OCI-LY3 (cell line): ENCODE data around the gene GAS2L1.

ENCODE experiments used
- H2AFZ ChIP-seq: fragments of 200-600, 300-600 bp; shearing (Covaris generic); 2 replicates; pipeline ENCODE4 v1.6.0; 2014; ENCODE audit warnings: antibody characterized with exemption, low read depth, low read length
- H3K27ac ChIP-seq: fragments of 200-600, 300-600 bp; sonication (generic); 2 replicates; pipeline ENCODE4 v1.5.1; 2014; ENCODE audit warnings: mild to moderate bottlenecking, low read length, moderate library complexity, mixed read lengths
- H3K27me3 ChIP-seq: fragments of 200-600, 300-600 bp; sonication (generic); 2 replicates; pipeline ENCODE4 v1.6.1; 2014; ENCODE audit warnings: low read depth, low read length, mixed read lengths
- H3K36me3 ChIP-seq: fragments of 200-600, 300-600 bp; sonication (generic); replicated peaks from 2 replicates; pipeline ENCODE3; 2014; ENCODE audit warnings: low read depth, low read length, mixed read lengths
- H3K4me1 ChIP-seq: fragments of 300-600, 200-600 bp; sonication (generic); 2 replicates; pipeline ENCODE4 v1.6.1; 2014; ENCODE audit warnings: low read length, mixed read lengths
- H3K4me2 ChIP-seq: fragments of 200-600, 300-600 bp; sonication (generic); 2 replicates; pipeline ENCODE4 v1.6.1; 2014; ENCODE audit warnings: low read length, mixed read lengths
- H3K4me3 ChIP-seq: fragments of 300-600, 200-600 bp; sonication (generic); 2 replicates; pipeline ENCODE4 v1.5.1; 2014; ENCODE audit warnings: antibody characterized with exemption, mild to moderate bottlenecking, low read length, moderate library complexity
- H3K79me2 ChIP-seq: fragments of 300-600, 200-600 bp; shearing (Covaris generic); 2 replicates; pipeline ENCODE4 v1.6.1; 2014; ENCODE audit warnings: mild to moderate bottlenecking, low read length, mixed read lengths
- H3K9ac ChIP-seq: fragments of 300-600, 200-600 bp; shearing (Covaris generic); 2 replicates; pipeline ENCODE4 v1.6.0; 2014; ENCODE audit warnings: mild to moderate bottlenecking, low read length, moderate library complexity
- H3K9me3 ChIP-seq: fragments of 200-600, 300-600 bp; shearing (Covaris generic); 2 replicates; pipeline ENCODE4 v1.6.1; 2014; ENCODE audit warnings: low read length, mixed read lengths; ENCODE audit not compliant: insufficient read depth
- H4K20me1 ChIP-seq: fragments of 200-600, 300-600 bp; sonication (generic); 2 replicates; pipeline ENCODE4 v1.6.1; 2016; ENCODE audit warnings: low read length, mixed read lengths; ENCODE audit not compliant: insufficient read depth
- EZH2phosphoT487 ChIP-seq: fragments of 200-600 bp; shearing (Covaris generic); IDR thresholded peaks from 2 replicates; pipeline ENCODE4 v1.6.1; 2018; ENCODE audit warnings: antibody characterized with exemption, mixed run types, low read depth
- TF ChIP-seq, protein P1 (sequence below): fragments of 200-600, 300-600 bp; sonication (generic); IDR thresholded peaks from 2 replicates; pipeline ENCODE4 v1.5.1; 2014; ENCODE audit warnings: antibody characterized with exemption, low read length, low read depth

Gene GAS2L1

GRCh38 chr22:29332886-29333496, 26.5 kb downstream of the GAS2L1 start:
- H3K9ac ChIP-seq, result no peak overlapping the region
- no peak overlapping the region for H3K4me2 ChIP-seq
- peaks cover 64% of the 10 kb centered on the region for H3K36me3 ChIP-seq

GRCh38 chr22:29334148-29334547, 27.7 kb downstream of the GAS2L1 start:
- TF ChIP-seq, protein P1, sequence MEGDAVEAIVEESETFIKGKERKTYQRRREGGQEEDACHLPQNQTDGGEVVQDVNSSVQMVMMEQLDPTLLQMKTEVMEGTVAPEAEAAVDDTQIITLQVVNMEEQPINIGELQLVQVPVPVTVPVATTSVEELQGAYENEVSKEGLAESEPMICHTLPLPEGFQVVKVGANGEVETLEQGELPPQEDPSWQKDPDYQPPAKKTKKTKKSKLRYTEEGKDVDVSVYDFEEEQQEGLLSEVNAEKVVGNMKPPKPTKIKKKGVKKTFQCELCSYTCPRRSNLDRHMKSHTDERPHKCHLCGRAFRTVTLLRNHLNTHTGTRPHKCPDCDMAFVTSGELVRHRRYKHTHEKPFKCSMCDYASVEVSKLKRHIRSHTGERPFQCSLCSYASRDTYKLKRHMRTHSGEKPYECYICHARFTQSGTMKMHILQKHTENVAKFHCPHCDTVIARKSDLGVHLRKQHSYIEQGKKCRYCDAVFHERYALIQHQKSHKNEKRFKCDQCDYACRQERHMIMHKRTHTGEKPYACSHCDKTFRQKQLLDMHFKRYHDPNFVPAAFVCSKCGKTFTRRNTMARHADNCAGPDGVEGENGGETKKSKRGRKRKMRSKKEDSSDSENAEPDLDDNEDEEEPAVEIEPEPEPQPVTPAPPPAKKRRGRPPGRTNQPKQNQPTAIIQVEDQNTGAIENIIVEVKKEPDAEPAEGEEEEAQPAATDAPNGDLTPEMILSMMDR, result no peak
- TF ChIP-seq EZH2phosphoT487, result no peak
- Histone ChIP-seq H3K27me3 (no peaks in the 10 kb centered on the region), H3K4me3 (no peak overlapping the region), H3K36me3 (peaks cover 65% of the 10 kb centered on the region), H2AFZ (no peak overlapping the region), H4K20me1 (no peaks in the 10 kb centered on the region), H3K27ac (no peak overlapping the region), H3K79me2 (no peaks in the 10 kb centered on the region), H3K9ac (no peak overlapping the region), H3K4me2 (no peak overlapping the region), H3K4me1 (no peaks in the 10 kb centered on the region), H3K9me3 (no peaks in the 10 kb centered on the region)

More at GRCh38 chr22:29332886-29333496, 26.5 kb downstream of the GAS2L1 start:
- Histone ChIP-seq H3K9me3 (no peaks in the 10 kb centered on the region), H3K79me2 (no peaks in the 10 kb centered on the region), H3K27me3 (no peaks in the 10 kb centered on the region), H3K4me1 (no peaks in the 10 kb centered on the region), H3K4me3 (no peak overlapping the region), H4K20me1 (no peaks in the 10 kb centered on the region), H2AFZ (no peak overlapping the region), H3K27ac (no peak overlapping the region)
- TF ChIP-seq, protein P1, result no peak
- no peak for TF ChIP-seq EZH2phosphoT487

DNA sequence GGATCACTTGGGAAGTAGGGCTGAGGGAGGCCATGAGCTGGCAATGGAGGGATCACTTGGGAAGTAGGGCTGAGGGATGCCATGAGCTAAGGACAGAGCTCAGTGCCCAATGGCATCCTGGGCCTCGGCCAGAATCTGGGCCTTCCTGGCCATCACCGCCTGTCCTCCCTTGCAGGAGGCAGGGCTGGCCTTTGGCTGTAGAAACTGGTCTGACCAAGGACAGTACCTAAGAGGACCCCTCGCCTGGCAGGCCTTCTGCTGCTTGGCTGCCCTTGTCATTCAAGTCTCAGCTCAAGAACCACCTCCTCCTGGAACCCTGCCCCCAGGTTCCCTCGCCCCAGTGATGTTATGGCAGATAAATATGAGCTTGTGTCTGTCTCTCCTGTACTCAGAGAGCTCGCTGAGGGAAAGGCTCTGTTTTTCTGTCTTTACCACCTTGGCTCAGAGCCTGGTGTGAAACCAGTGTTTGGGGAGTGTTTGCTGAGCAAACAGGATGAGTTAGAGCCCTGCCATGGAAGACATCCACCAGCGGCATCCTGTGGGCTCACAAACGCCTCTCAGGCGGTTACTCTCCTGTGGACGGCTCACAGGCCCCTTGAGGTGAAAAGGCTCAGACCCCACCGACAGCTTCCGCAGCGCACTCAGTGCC, 28.4 kb downstream of the GAS2L1 start:
- no peak overlapping the region for H3K4me3 ChIP-seq
- no peak overlapping the region for H3K27ac ChIP-seq
- no peaks in the 10 kb centered on the region for H3K4me1 ChIP-seq
- H2AFZ ChIP-seq, result no peak overlapping the region
- H3K9ac ChIP-seq, result no peak overlapping the region
- H3K27me3 ChIP-seq, result no peaks in the 10 kb centered on the region
- no peak overlapping the region for H3K4me2 ChIP-seq
- TF ChIP-seq EZH2phosphoT487, result no peak
- TF ChIP-seq, protein P1, result no peak
- H3K79me2 ChIP-seq, result no peaks in the 10 kb centered on the region
- no peaks in the 10 kb centered on the region for H4K20me1 ChIP-seq
- no peaks in the 10 kb centered on the region for H3K9me3 ChIP-seq
- H3K36me3 ChIP-seq, result peaks cover 60% of the 10 kb centered on the region

- no peaks in the 10 kb centered on the region for H3K27me3 ChIP-seq
- peaks cover 62% of the 10 kb centered on the region for H3K36me3 ChIP-seq
- no peak overlapping the region for H2AFZ ChIP-seq
- H3K9me3 ChIP-seq, result no peaks in the 10 kb centered on the region
- no peaks in the 10 kb centered on the region for H3K4me1 ChIP-seq
- no peaks in the 10 kb centered on the region for H4K20me1 ChIP-seq
- H3K79me2 ChIP-seq, result no peaks in the 10 kb centered on the region
- H3K4me2 ChIP-seq, result no peak overlapping the region
- H3K9ac ChIP-seq, result no peak overlapping the region
- no peak overlapping the region for H3K27ac ChIP-seq
- TF ChIP-seq, protein P1, result no peak
- no peak for TF ChIP-seq EZH2phosphoT487
- no peak overlapping the region for H3K4me3 ChIP-seq
Measured at GRCh38 chr22:29335656-29336055, 29.2 kb downstream of the GAS2L1 start.
